Urinary bladder (tissue), 4 donors: ENCODE results near the gene PCDHGB4. TPM values are rescaled to one million over a fixed set of nuclear protein-coding genes. Genes with fewer than 3 reads are reported as not detected.
A peak's percentile ranks its signal among the peaks of the same experiment; 100 is the strongest.
"Not testable (repeated sequence)": the region's sequence is repeated elsewhere in the genome, so short reads cannot be mapped to it uniquely, and the experiment has no call there.

ENCODE experiments used
- DNase-seq: peaks from one replicate; pipeline ENCODE4 v3.0.0-alpha.2; 2015; ENCODE audit errors: extremely low spot score
- H3K27ac ChIP-seq: one replicate; pipeline ENCODE4 v1.5.1; 2013; ENCODE audit warnings: low read depth, mild to moderate bottlenecking, moderate library complexity
- H3K36me3 ChIP-seq: one replicate; pipeline ENCODE4 v1.6.1; 2013; ENCODE audit warnings: mild to moderate bottlenecking, moderate library complexity; ENCODE audit not compliant: insufficient read depth
- H3K4me1 ChIP-seq: one replicate; pipeline ENCODE4 v1.6.1; 2013; ENCODE audit warnings: mild to moderate bottlenecking, moderate library complexity; ENCODE audit not compliant: insufficient read depth
- H3K4me3 ChIP-seq: one replicate; pipeline ENCODE4 v1.5.1; 2013; ENCODE audit warnings: low read depth, low read length
- WGBS: extraction: QIAGEN DNeasy Blood & Tissue Kit; methylation state at CpG from one replicate; pipeline ENCODE4 v1.1.7; 2013; 5-methylcytosine and 5-hydroxymethylcytosine counted together
- polyA plus RNA-seq: library from polyadenylated mRNA; stranded (reverse); fragments of 200-250 nt; gene quantifications from one replicate; pipeline ENCODE4 v1.2.3, GENCODE V29; 2013
- total RNA-seq: library from RNA; depleted of rRNA; stranded (reverse); fragments of >200 nt; gene quantifications from one replicate; pipeline ENCODE4 v1.2.3, GENCODE V29; 2014
- donor health status: healthy with polysubstance abuse.
- donor health status: healthy.

The PCDHGB4 gene
- total and polyA plus RNA-seq, 2 donors = 2.4 to 11.7 TPM

DNA sequence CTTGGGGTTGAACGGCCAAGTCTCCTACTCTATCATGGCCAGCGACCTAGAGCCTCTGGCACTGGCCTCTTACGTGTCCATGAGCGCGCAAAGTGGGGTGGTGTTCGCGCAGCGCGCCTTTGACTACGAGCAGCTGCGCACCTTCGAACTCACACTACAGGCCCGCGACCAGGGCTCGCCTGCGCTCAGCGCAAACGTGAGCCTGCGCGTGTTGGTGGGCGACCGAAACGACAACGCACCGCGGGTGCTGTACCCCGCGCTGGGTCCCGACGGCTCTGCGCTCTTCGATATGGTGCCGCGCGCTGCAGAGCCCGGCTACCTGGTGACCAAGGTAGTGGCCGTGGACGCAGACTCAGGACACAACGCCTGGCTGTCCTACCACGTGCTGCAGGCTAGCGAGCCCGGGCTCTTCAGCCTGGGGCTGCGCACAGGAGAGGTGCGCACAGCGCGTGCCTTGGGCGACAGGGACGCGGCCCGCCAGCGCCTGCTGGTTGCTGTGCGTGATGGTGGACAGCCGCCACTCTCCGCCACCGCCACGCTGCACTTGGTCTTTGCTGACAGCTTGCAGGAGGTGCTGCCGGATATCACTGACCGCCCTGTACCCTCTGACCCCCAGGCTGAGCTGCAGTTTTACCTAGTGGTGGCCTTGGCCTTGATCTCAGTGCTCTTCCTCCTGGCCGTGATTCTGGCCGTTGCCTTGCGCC, 12.2 kb downstream of the PCDHGB4 start:
- WGBS = 23% methylated on average over 61 of the region's 61 CpGs
- DNase-seq = no peak
- H3K4me3 ChIP-seq = no peak overlapping the region

GRCh38 chr5:141402553-141403243, 15.2 kb downstream of the PCDHGB4 start, which contains the start of gene PCDHGA9:
Gene PCDHGA9 (plus strand): TSS chr5:141402778. CDS start chr5:141402953, 175 bp downstream.
- Histone ChIP-seq H3K27ac (no peak within 1 kb of the TSS), H3K4me3 (no peak within 1 kb of the TSS), H3K4me1 (no peaks in the 10 kb centered on the region), H3K36me3 (no peaks in the 10 kb centered on the region)
- 16% methylated on average over 27 of the region's 27 CpGs for WGBS
- DNase-seq = no peak

More for the DNA sequence above, 12.2 kb downstream of the PCDHGB4 start:
- H3K4me1 ChIP-seq = no peaks in the 10 kb centered on the region
- H3K27ac ChIP-seq = no peak overlapping the region
- H3K36me3 ChIP-seq = no peaks in the 10 kb centered on the region

DNA sequence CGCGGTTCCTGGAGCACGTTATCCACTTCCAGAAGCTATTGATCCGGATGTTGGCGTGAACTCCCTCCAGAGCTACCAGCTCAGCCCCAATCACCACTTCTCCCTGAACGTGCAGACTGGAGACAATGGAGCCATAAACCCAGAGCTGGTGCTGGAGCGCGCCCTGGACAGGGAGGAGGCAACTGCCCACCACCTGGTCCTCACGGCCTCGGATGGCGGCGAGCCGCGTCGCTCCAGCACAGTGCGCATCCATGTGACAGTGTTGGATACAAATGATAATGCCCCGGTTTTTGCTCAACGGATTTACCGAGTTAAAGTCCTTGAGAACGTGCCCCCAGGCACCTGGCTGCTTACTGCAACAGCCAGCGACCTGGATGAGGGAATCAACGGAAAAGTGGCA, 15.9 kb downstream of the PCDHGB4 start:
- H3K27ac ChIP-seq = no peak overlapping the region
- no peaks in the 10 kb centered on the region for H3K36me3 ChIP-seq
- DNase-seq = no peak
- no peak overlapping the region for H3K4me3 ChIP-seq
- WGBS = 26% methylated on average over 22 of the region's 22 CpGs
- no peaks in the 10 kb centered on the region for H3K4me1 ChIP-seq

DNA sequence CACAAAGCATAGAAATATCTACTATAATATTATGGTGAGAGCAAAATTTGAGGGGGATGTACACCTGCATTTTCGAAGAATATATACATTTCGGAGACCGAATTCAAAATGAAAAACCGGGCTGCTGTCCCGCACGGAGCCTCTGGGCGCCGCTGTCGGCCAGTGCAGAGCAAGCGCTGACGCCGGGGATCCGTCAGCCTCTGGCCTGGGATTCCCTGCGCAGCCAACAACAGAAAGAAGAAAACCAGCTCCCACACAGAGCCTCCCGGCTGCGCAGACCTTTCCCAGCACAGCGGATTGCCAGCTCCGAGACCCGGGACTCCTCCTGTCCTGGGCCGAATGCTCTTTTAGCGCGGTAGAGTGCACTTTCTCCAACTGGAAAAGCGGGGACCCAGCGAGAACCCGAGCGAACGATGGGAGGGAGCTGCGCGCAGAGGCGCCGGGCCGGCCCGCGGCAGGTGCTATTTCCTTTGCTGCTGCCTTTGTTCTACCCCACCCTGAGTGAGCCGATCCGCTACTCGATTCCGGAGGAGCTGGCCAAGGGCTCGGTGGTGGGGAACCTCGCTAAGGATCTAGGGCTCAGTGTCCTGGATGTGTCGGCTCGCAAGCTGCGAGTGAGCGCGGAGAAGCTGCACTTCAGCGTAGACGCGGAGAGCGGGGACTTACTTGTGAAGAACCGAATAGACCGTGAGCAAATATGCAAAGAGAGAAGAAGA, 20.4 kb downstream of the PCDHGB4 start, which contains the start of gene PCDHGB6:
Gene PCDHGB6, plus strand, starts transcription at position 232 of the 716 bp plus-strand sequence. Its CDS starts 182 bp downstream, at position 414.
- not testable (repeated sequence) for DNase-seq, H3K36me3 ChIP-seq, H3K4me3 ChIP-seq, H3K27ac ChIP-seq, H3K4me1 ChIP-seq
- WGBS = 9% methylated on average over 48 of the region's 51 CpGs

GRCh38 chr5:141409598-141410306, 22.3 kb downstream of the PCDHGB4 start:
- Histone ChIP-seq H3K4me3 (no peak overlapping the region), H3K27ac (no peak overlapping the region), H3K36me3 (no peaks in the 10 kb centered on the region), H3K4me1 (no peaks in the 10 kb centered on the region)
- WGBS = 20% methylated on average over 64 of the region's 64 CpGs
- DNase-seq = no peak

DNA sequence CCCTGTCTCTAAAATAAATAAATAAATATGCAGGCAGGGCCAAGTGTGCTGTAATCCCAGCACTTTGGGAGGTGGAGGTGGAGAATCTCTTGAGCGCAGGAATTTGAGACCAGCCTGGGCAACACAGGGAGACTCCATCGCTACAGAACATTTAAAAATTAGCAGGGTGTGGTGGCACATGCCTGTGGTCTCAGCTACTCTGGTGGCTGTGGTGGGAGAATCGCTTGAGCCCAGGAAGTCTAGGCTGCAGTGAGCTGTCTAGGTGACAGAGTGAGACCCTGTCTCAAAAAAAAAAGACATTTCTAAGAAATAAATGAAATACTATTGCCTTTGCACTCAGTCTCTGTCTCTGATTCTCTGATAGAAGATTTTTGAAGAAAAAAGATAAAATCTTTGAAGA, 24.1 kb downstream of the PCDHGB4 start:
- 51% methylated on average over 3 of the region's 3 CpGs for WGBS

DNA sequence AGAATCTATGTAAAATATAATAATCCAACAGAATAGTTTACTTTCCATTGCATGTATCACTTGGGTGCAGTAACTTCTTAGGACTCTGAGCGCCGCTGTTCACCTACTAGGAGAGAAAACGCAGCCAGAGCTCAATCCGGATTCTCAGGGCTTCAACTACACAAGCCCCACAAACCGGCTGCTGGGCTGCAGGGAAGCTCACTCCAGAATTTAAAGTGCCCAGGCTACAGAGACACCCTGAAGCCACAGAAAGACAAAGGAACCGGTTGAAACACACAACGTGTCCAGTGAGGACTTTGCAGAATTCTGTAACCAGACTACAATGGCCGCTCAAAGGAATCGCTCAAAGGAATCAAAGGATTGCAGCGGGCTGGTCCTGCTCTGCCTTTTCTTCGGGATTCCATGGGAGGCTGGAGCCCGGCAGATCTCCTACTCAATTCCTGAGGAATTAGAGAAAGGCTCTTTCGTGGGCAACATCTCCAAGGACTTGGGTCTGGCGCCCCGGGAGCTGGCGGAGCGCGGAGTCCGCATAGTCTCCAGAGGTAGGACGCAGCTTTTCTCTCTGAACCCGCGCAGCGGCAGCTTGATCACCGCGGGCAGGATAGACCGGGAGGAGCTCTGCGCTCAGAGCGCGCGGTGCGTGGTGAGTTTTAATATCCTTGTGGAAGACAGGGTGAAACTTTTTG, 25.5 kb downstream of the PCDHGB4 start, which contains the start of gene PCDHGA10:
Gene PCDHGA10, plus strand, starts transcription at position 134 of the 686 bp plus-strand sequence. Its CDS starts 189 bp downstream, at position 323.
- Histone ChIP-seq H3K4me1 (no peaks in the 10 kb centered on the region), H3K36me3 (no peaks in the 10 kb centered on the region), H3K4me3 (peak within 1 kb of the TSS; percentile 15), H3K27ac (no peak within 1 kb of the TSS)
- no peak for DNase-seq
- 14% methylated on average over 31 of the region's 31 CpGs for WGBS

More for the DNA sequence above, 24.1 kb downstream of the PCDHGB4 start:
- H3K4me1 ChIP-seq = no peaks in the 10 kb centered on the region
- no peak overlapping the region for H3K4me3 ChIP-seq
- H3K36me3 ChIP-seq = no peaks in the 10 kb centered on the region
- H3K27ac ChIP-seq = no peak overlapping the region
- no peak for DNase-seq

- Histone ChIP-seq H3K4me1 (no peaks in the 10 kb centered on the region), H3K27ac (no peak overlapping the region), H3K4me3 (no peak overlapping the region), H3K36me3 (no peaks in the 10 kb centered on the region)
- no peak for DNase-seq
- 16% methylated on average over 25 of the region's 25 CpGs for WGBS
Observed at GRCh38 chr5:141413540-141414069, 26.1 kb downstream of the PCDHGB4 start.

- H3K27ac ChIP-seq, H3K4me3 ChIP-seq, H3K36me3 ChIP-seq, DNase-seq, H3K4me1 ChIP-seq: not testable (repeated sequence)
- 26% methylated on average over 40 of the region's 46 CpGs for WGBS
Observed at GRCh38 chr5:141414548-141415274, 27.2 kb downstream of the PCDHGB4 start.

- not testable (repeated sequence) for DNase-seq, H3K4me3 ChIP-seq, H3K27ac ChIP-seq, H3K4me1 ChIP-seq, H3K36me3 ChIP-seq
- WGBS = 26% methylated on average over 24 of the region's 24 CpGs
Observed at GRCh38 chr5:141415275-141415618, 27.7 kb downstream of the PCDHGB4 start.

DNA sequence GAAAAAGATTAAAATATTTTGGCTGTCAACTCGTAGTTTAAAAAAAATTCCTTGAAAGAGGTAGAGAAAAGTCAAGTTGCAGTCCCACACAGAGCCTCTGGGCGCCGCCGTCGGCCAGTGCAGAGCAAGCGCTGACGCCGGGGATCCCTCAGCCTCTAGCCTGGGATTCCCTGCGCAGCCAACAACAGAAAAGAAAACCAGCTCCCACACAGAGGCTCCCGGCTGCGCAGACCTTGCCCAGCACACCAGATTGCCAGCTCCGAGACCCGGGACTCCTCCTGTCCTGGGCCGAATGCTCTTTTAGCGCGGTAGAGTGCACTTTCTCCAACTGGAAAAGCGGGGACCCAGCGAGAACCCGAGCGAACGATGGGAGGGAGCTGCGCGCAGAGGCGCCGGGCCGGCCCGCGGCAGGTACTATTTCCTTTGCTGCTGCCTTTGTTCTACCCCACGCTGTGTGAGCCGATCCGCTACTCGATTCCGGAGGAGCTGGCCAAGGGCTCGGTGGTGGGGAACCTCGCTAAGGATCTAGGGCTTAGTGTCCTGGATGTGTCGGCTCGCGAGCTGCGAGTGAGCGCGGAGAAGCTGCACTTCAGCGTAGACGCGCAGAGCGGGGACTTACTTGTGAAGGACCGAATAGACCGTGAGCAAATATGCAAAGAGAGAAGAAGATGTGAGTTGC, 30.1 kb downstream of the PCDHGB4 start, which contains the start of gene PCDHGB7:
Gene PCDHGB7, plus strand, starts transcription at position 184 of the 679 bp plus-strand sequence. Its CDS starts 183 bp downstream, at position 367.
- WGBS = 7% methylated on average over 44 of the region's 47 CpGs
- H3K4me3 ChIP-seq = peak within 1 kb of the TSS; percentile 14
- H3K27ac ChIP-seq, H3K4me1 ChIP-seq, H3K36me3 ChIP-seq: not testable (repeated sequence)
- peak; percentile 11 for DNase-seq
